WTC11 (cell line): ENCODE data around the gene CTNNA3.

Experiments
- CTCF ChIP-seq: fragments of 200-600 bp; IDR thresholded peaks from 2 replicates; pipeline ENCODE4 v1.8.0; 2022; ENCODE audit warnings: antibody characterized with exemption
- FOXP1 ChIP-seq: sonication (generic); formaldehyde crosslinking; IDR thresholded peaks from 2 replicates; pipeline ENCODE4 v1.8.0; 2022; ENCODE audit warnings: missing genetic modification reagents, mild to moderate bottlenecking, moderate library complexity, borderline replicate concordance
- USF2 ChIP-seq: sonication (generic); formaldehyde crosslinking; IDR thresholded peaks from 2 replicates; pipeline ENCODE4 v1.8.1; 2023; ENCODE audit warnings: mild to moderate bottlenecking, missing genetic modification reagents, moderate library complexity

GRCh38 chr10:66737241-66737640 lies 958.8 kb downstream of the CTNNA3 start:
- TF ChIP-seq FOXP1 (CRISPR knock-in tag), result no peak
- TF ChIP-seq USF2 (CRISPR knock-in tag), result no peak
- TF ChIP-seq CTCF, result no peak
